Stimulated activated CD4-positive, alpha-beta T cell treated with anti-CD3 and anti-CD28 coated beads, Interleukin-12 subunit alpha, Interleukin-12 subunit beta, amount 100 ng/mL, for 4 hours (primary cell): ENCODE measurements around the gene PGLYRP4.
"Not testable (repeated sequence)": the region's sequence is repeated elsewhere in the genome, so short reads cannot be mapped to it uniquely, and the experiment has no call there.

Experiments used
- DNase-seq: peaks from one replicate; pipeline ENCODE4 v3.0.0-alpha.2; 2020

Gene PGLYRP4

GRCh38 chr1:153336650-153337049 is 12.0 kb downstream of the PGLYRP4 start:
- DNase-seq = no peak

GRCh38 chr1:153333902-153334301 is 14.7 kb downstream of the PGLYRP4 start:
- no peak for DNase-seq

GRCh38 chr1:153324912-153325311 is 23.7 kb downstream of the PGLYRP4 start:
- DNase-seq = no peak

- DNase-seq = no peak
Observed at GRCh38 chr1:153322568-153322967, 26.1 kb downstream of the PGLYRP4 start.

GRCh38 chr1:153318145-153318544 is 30.5 kb downstream of the PGLYRP4 start:
- DNase-seq = not testable (repeated sequence)

- DNase-seq = not testable (repeated sequence)
Observed at GRCh38 chr1:153316013-153316412, 32.6 kb downstream of the PGLYRP4 start.

- not testable (repeated sequence) for DNase-seq
Observed at GRCh38 chr1:153314388-153314787, 34.3 kb downstream of the PGLYRP4 start.

- DNase-seq = no peak
Observed at GRCh38 chr1:153313288-153313687, 35.4 kb downstream of the PGLYRP4 start.

- DNase-seq = no peak
Observed at GRCh38 chr1:153312570-153313186, 36.0 kb downstream of the PGLYRP4 start, which contains the start of gene PGLYRP3. PGLYRP3 (minus strand) TSS chr1:153312952; CDS start chr1:153310665, 2,287 bp downstream.

GRCh38 chr1:153310526-153310925 is 38.1 kb downstream of the PGLYRP4 start:
- DNase-seq = no peak

- DNase-seq = no peak
Observed at GRCh38 chr1:153309441-153309840, 39.2 kb downstream of the PGLYRP4 start.

GRCh38 chr1:153308540-153308939 is 40.1 kb downstream of the PGLYRP4 start:
- DNase-seq = no peak

- DNase-seq = no peak
Observed at GRCh38 chr1:153307221-153307600, 41.4 kb downstream of the PGLYRP4 start.

- DNase-seq = no peak
Observed at GRCh38 chr1:153306303-153307220, 42.1 kb downstream of the PGLYRP4 start.

GRCh38 chr1:153305682-153306081 is 43.0 kb downstream of the PGLYRP4 start:
- DNase-seq = no peak

GRCh38 chr1:153302308-153302707 is 46.3 kb downstream of the PGLYRP4 start:
- DNase-seq = no peak

- no peak for DNase-seq
Observed at GRCh38 chr1:153293851-153294250, 54.8 kb downstream of the PGLYRP4 start.

GRCh38 chr1:153293480-153293775 is 55.2 kb downstream of the PGLYRP4 start:
- DNase-seq = no peak

- no peak for DNase-seq
Observed at GRCh38 chr1:153292740-153293479, 55.7 kb downstream of the PGLYRP4 start.

GRCh38 chr1:153292185-153292584 is 56.5 kb downstream of the PGLYRP4 start:
- no peak for DNase-seq

- DNase-seq = no peak
Observed at GRCh38 chr1:153291514-153291913, 57.1 kb downstream of the PGLYRP4 start.

GRCh38 chr1:153288634-153289275 is 59.9 kb downstream of the PGLYRP4 start:
- DNase-seq = peak; percentile 10
